GM18502 (cell line): ENCODE results near the gene ABR.
"Not testable (repeated sequence)": the region's sequence is repeated elsewhere in the genome, so short reads cannot be mapped to it uniquely, and the experiment has no call there.

ENCODE experiments used
- ATAC-seq: cut with Tn5 transposase; IDR thresholded peaks from one replicate; pipeline ENCODE4 v1.9.1; 2021; ENCODE audit warnings: mild to moderate bottlenecking; ENCODE audit not compliant: unreplicated experiment, poor library complexity

ABR gene

GRCh38 chr17:1107083-1107776 lies 72.6 kb downstream of the ABR start:
- no peak for ATAC-seq

- no peak for ATAC-seq
Measured at GRCh38 chr17:1104222-1104621, 75.6 kb downstream of the ABR start.

GRCh38 chr17:1100382-1100781 lies 79.4 kb downstream of the ABR start:
- ATAC-seq: no peak

GRCh38 chr17:1099242-1099641 lies 80.5 kb downstream of the ABR start:
- no peak for ATAC-seq

- not testable (repeated sequence) for ATAC-seq
Measured at GRCh38 chr17:1097972-1098744, 81.6 kb downstream of the ABR start.

- ATAC-seq: no peak
Measured at GRCh38 chr17:1096215-1096614, 83.6 kb downstream of the ABR start.

- no peak for ATAC-seq
Measured at GRCh38 chr17:1095853-1096173, 84.0 kb downstream of the ABR start.

GRCh38 chr17:1095090-1095852 lies 84.5 kb downstream of the ABR start:
- no peak for ATAC-seq

GRCh38 chr17:1094591-1094990 lies 85.2 kb downstream of the ABR start:
- ATAC-seq: no peak

GRCh38 chr17:1091900-1092299 lies 87.9 kb downstream of the ABR start:
- ATAC-seq: no peak

- no peak for ATAC-seq
Measured at GRCh38 chr17:1091190-1091534, 88.6 kb downstream of the ABR start.

- no peak for ATAC-seq
Measured at GRCh38 chr17:1090465-1091189, 89.2 kb downstream of the ABR start.

GRCh38 chr17:1089915-1090314 lies 89.9 kb downstream of the ABR start:
- no peak for ATAC-seq

GRCh38 chr17:1087381-1088241 lies 92.2 kb downstream of the ABR start:
- no peak for ATAC-seq

GRCh38 chr17:1083451-1084187 lies 96.2 kb downstream of the ABR start:
- ATAC-seq: no peak

GRCh38 chr17:1082579-1082978 lies 97.2 kb downstream of the ABR start:
- ATAC-seq: no peak

- no peak for ATAC-seq
Measured at GRCh38 chr17:1078831-1079561, 100.8 kb downstream of the ABR start.

GRCh38 chr17:1077986-1078711 lies 101.6 kb downstream of the ABR start:
- no peak for ATAC-seq
